Endothelial cell of umbilical vein (primary cell): ENCODE data around the gene HDAC9. TPM values are rescaled to one million over a fixed set of nuclear protein-coding genes. Genes with fewer than 3 reads are reported as not detected.

Source experiments
- BruUV-seq: library from RNA; stranded (reverse); fragments of 400-500 nt; replicated peaks from 2 replicates; lab custom pipeline; 2021; lab: Mats Ljungman, UMichigan
- CTCF ChIA-PET: fragments of 300-600, 350-600 bp; sonication (Branson Sonifier 250); formaldehyde crosslinking; loops from one replicate; lab custom pipeline; 2021; ENCODE audit warnings: antibody characterized with exemption, inconsistent platforms; lab: Charles Lee
- POLR2A ChIA-PET: fragments of 300-600, 350-600 bp; sonication (Branson Sonifier 250); formaldehyde crosslinking; loops from one replicate; lab custom pipeline; 2021; ENCODE audit warnings: antibody characterized with exemption, inconsistent platforms; lab: Charles Lee
- DNase-seq: peaks from one replicate; pipeline ENCODE4 v3.0.0-alpha.2; 2011; ENCODE audit warnings: low read depth, low spot score
- FAIRE-seq: peaks from 2 replicates; lab custom pipeline; 2011; peaks lifted over from hg19 to GRCh38; lab: Jason Lieb, UNC
- H2AFZ ChIP-seq: 2 replicates; pipeline ENCODE4 v1.6.0; 2012; ENCODE audit warnings: low read depth, low read length, control low read depth, inconsistent platforms
- H3K27ac ChIP-seq: 2 replicates; pipeline ENCODE4 v1.5.1; 2011; ENCODE audit warnings: low read depth, mild to moderate bottlenecking, control low read depth, low read length, moderate library complexity; ENCODE audit not compliant: insufficient read depth
- H3K27me3 ChIP-seq, 2 experiments: 2 replicates each; pipeline versions ENCODE4 v1.6.0 to v1.6.1; 2011; ENCODE audit warnings: low read length in 2 of 2, mixed read lengths in 1 of 2; ENCODE audit not compliant: control insufficient read depth in 2 of 2, insufficient read depth in 2 of 2
- H3K36me3 ChIP-seq, 2 experiments: 2 replicates in 1 of 2; 3 replicates in 1 of 2; pipeline ENCODE4 v1.5.1; 2011; ENCODE audit warnings: low read length in 2 of 2, mild to moderate bottlenecking in 1 of 2, moderate library complexity in 1 of 2; ENCODE audit not compliant: control insufficient read depth in 2 of 2, insufficient read depth in 2 of 2; ENCODE audit errors: extremely low read depth in 1 of 2
- H3K4me1 ChIP-seq: 3 replicates; pipeline ENCODE4 v1.5.1; 2011; ENCODE audit warnings: mild to moderate bottlenecking, low read length; ENCODE audit not compliant: control insufficient read depth, insufficient read depth; ENCODE audit errors: extremely low read depth
- H3K4me2 ChIP-seq: 2 replicates; pipeline ENCODE4 v1.6.1; 2011; ENCODE audit warnings: low read length, control low read depth, mixed read lengths; ENCODE audit not compliant: insufficient read depth
- H3K4me3 ChIP-seq, 3 experiments: fragments of 200-600 bp in 1 of 3; sonication (generic), shearing (Covaris generic) in 1 of 3; replicated peaks in 1 of 3; 2 replicates each; pipeline ENCODE4 v1.5.1; 2011 to 2016; ENCODE audit warnings: control low read depth in 3 of 3, low read length in 3 of 3, mild to moderate bottlenecking in 2 of 3, inconsistent platforms in 1 of 3, low read depth in 1 of 3, moderate library complexity in 1 of 3; ENCODE audit not compliant: insufficient read depth in 1 of 3
- H3K79me2 ChIP-seq: 2 replicates; pipeline ENCODE4 v1.6.0; 2012; ENCODE audit warnings: low read length, inconsistent platforms; ENCODE audit not compliant: control insufficient read depth, insufficient read depth
- H3K9ac ChIP-seq: replicated peaks from 2 replicates; pipeline ENCODE3; 2011; ENCODE audit warnings: low read length, control low read depth; ENCODE audit not compliant: insufficient read depth; ENCODE audit errors: extremely low read depth
- H3K9me1 ChIP-seq: replicated peaks from 3 replicates; pipeline ENCODE4 v1.6.0; 2011; ENCODE audit warnings: mild to moderate bottlenecking, low read length; ENCODE audit not compliant: control insufficient read depth, insufficient read depth; ENCODE audit errors: extremely low read depth
- H3K9me3 ChIP-seq: replicated peaks from 2 replicates; pipeline ENCODE4 v1.5.1; 2012; ENCODE audit warnings: low read length, inconsistent platforms; ENCODE audit not compliant: control insufficient read depth, insufficient read depth
- H4K20me1 ChIP-seq: replicated peaks from 2 replicates; pipeline ENCODE3; 2011; ENCODE audit warnings: mild to moderate bottlenecking, low read length; ENCODE audit not compliant: control insufficient read depth, insufficient read depth; ENCODE audit errors: extremely low read depth
- EZH2 ChIP-seq: IDR thresholded peaks from 2 replicates; pipeline ENCODE4 v1.6.1; 2012; ENCODE audit warnings: borderline replicate concordance, low read depth, mild to moderate bottlenecking, moderate library complexity, low read length, inconsistent platforms; ENCODE audit not compliant: severe bottlenecking
- GATA2 ChIP-seq: IDR thresholded peaks from 2 replicates; pipeline ENCODE4 v1.7.0; 2011; ENCODE audit warnings: low read depth, mild to moderate bottlenecking, moderate library complexity, mixed read lengths, low read length; ENCODE audit not compliant: insufficient read length, insufficient read depth
- POLR2A ChIP-seq: IDR thresholded peaks from 2 replicates; pipeline ENCODE4 v1.6.1; 2012; ENCODE audit warnings: low read depth, mild to moderate bottlenecking, control low read depth, low read length
- dilution Hi-C: fragments of 300-500 bp; cut with MboI; formaldehyde crosslinking; loops from one replicate; pipeline ENCODE4 v1.15.0; 2019; ENCODE audit warnings: low sequenced_read_pairs; ENCODE audit not compliant: extremely low pct_ligation_motif_present
- intact Hi-C: fragments of 100-400 bp; cut with micrococcal nuclease; formaldehyde crosslinking; loops from one replicate; pipeline ENCODE4 v1.10.0; 2022
- polyA plus RNA-seq, 4 experiments: library from polyadenylated mRNA; depleted of rRNA in 3 of 4; stranded (reverse) in 3 of 4; unstranded in 1 of 4; fragments of >200 nt; gene quantifications; 2 replicates each; pipeline versions ENCODE4 v1.2.1 to v1.2.3, GENCODE V29; 2011 to 2012; ENCODE audit warnings: missing spikeins in 1 of 4
- total RNA-seq: library from RNA; stranded (reverse); gene quantifications from 2 replicates; pipeline ENCODE4 v1.2.3, GENCODE V29; 2021
- TF ChIP-seq, protein P1 (sequence below), 2 donors: IDR thresholded peaks; 1 replicate in 1 of 2; 2 replicates in 1 of 2; pipeline ENCODE4 v1.5.1; 2011; ENCODE audit warnings: low read length in 2 of 2, mild to moderate bottlenecking in 2 of 2, moderate library complexity in 2 of 2, control low read depth in 1 of 2, inconsistent platforms in 1 of 2, low read depth in 1 of 2; ENCODE audit not compliant: insufficient read depth in 1 of 2; ENCODE audit errors: extremely low read depth in 1 of 2

Gene HDAC9
- total and polyA plus RNA-seq, 2 donors (not counting 3 experiments of a cell fraction or from before 2014, with no cell fraction given): 1.8 to 11.6 TPM

DNA sequence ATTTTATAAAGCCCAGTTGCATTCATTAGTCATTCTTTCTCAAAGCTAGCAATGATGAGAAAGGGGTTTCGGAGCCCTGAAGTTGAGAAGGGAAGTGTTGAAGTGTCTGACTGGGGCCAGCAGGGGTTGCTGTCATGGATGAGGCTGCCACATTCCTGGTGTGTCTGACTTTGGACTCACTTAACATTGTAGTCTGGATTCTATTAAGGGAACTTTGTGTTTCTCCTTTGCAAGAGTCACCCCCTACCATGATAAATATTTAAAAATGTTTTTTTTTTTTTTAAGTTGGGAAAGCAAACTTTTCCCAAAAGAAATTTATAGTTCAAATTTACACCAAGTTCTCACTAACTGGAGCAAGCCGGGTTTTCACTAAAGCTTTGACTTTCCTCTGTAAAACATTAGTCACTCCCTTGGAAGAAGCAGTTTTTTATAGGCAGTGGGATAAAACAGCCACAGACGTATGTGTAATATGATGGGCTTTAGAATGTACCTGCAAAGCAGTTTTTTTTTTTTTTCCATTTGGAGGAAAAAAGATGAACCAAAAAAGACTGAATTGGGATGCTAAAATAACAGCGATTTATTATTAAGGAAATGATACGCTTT is 378.3 kb downstream of the HDAC9 start:
- ChIA-PET CTCF (no interaction called here), POLR2A (no interaction called here)
- Histone ChIP-seq H3K79me2 (no peaks in the 10 kb centered on the region), H3K9me1 (no peaks in the 10 kb centered on the region), H2AFZ (no peak overlapping the region), H3K4me1 (no peaks in the 10 kb centered on the region), H3K36me3 (no peaks in the 10 kb centered on the region), H3K9me3 (no peaks in the 10 kb centered on the region), H3K9ac (no peak overlapping the region), H3K27me3 (no peaks in the 10 kb centered on the region), H3K4me2 (no peak overlapping the region), H4K20me1 (no peaks in the 10 kb centered on the region), H3K27ac (no peak overlapping the region), H3K4me3 (no peak overlapping the region)
- BruUV-seq: no TSS peak
- no peak for TF ChIP-seq EZH2
- TF ChIP-seq, protein P1, sequence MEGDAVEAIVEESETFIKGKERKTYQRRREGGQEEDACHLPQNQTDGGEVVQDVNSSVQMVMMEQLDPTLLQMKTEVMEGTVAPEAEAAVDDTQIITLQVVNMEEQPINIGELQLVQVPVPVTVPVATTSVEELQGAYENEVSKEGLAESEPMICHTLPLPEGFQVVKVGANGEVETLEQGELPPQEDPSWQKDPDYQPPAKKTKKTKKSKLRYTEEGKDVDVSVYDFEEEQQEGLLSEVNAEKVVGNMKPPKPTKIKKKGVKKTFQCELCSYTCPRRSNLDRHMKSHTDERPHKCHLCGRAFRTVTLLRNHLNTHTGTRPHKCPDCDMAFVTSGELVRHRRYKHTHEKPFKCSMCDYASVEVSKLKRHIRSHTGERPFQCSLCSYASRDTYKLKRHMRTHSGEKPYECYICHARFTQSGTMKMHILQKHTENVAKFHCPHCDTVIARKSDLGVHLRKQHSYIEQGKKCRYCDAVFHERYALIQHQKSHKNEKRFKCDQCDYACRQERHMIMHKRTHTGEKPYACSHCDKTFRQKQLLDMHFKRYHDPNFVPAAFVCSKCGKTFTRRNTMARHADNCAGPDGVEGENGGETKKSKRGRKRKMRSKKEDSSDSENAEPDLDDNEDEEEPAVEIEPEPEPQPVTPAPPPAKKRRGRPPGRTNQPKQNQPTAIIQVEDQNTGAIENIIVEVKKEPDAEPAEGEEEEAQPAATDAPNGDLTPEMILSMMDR (IDR thresholded peaks at IDR 0.05; ENCODE audit: extremely low read depth in 1 of 2, insufficient read depth in 1 of 2, low read depth in 1 of 2, low read length in 2 of 2): peak in 1 of 2 donors; percentile 25
- no peak for DNase-seq
- dilution Hi-C loops: no loop called here
- intact Hi-C loops: no loop called here
- no peak for FAIRE-seq

DNA sequence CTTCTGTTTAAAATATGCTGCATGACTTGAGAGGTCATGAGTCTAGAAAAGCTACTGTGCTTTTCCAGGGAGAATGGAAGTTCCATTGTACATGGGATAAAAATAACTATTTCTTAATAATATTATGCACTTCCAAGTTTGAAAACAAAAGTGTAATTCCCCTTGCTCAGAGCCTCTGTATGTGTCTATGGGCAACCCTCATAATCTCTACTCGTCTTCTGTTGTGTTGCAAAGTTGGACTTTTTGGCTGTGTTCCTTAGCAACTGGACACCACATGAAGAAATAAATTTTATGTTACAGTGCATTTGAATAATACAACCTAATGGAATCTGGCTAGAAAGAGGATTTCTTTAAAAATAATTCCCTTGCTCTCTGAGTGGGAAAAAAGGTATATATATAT is 379.3 kb downstream of the HDAC9 start:
- no peak overlapping the region for H3K27ac ChIP-seq
- no peak overlapping the region for H3K4me3 ChIP-seq
- no peak overlapping the region for H3K9ac ChIP-seq
- H3K79me2 ChIP-seq: no peaks in the 10 kb centered on the region
- H3K27me3 ChIP-seq: no peaks in the 10 kb centered on the region
- H2AFZ ChIP-seq: no peak overlapping the region
- TF ChIP-seq GATA2: no peak
- no peak for TF ChIP-seq EZH2
- no peak for TF ChIP-seq POLR2A
- H4K20me1 ChIP-seq: no peaks in the 10 kb centered on the region
- no peaks in the 10 kb centered on the region for H3K9me3 ChIP-seq
- no peaks in the 10 kb centered on the region for H3K4me1 ChIP-seq
- FAIRE-seq (no peak), DNase-seq (no peak)
- POLR2A ChIA-PET: no interaction called here
- no peak overlapping the region for H3K4me2 ChIP-seq
- no peaks in the 10 kb centered on the region for H3K9me1 ChIP-seq
- dilution Hi-C loops (no loop called here), intact Hi-C loops (no loop called here)
- CTCF ChIA-PET: interaction anchor here (0.6 kb wide), 1 partner anchor 177 kb away, joined by 3 read pairs; no protein-coding TSS in a partner anchor
- no TSS peak for BruUV-seq
- H3K36me3 ChIP-seq: no peaks in the 10 kb centered on the region
